GM12878 (cell line): Measurements from ENCODE around the gene MKX.

ENCODE experiments used
- FOXM1 ChIP-seq: IDR thresholded peaks from 2 replicates; pipeline ENCODE4 v1.6.1; 2012; ENCODE audit warnings: low read depth, mild to moderate bottlenecking, inconsistent platforms, low read length, moderate library complexity
- MYC ChIP-seq: IDR thresholded peaks from 2 replicates; pipeline ENCODE4 v1.6.1; 2011; ENCODE audit warnings: mild to moderate bottlenecking, low read length, moderate library complexity, inconsistent platforms; ENCODE audit not compliant: insufficient read depth, insufficient replicate concordance, insufficient read length, severe bottlenecking
- NR2F1 ChIP-seq: fragments of 450-650 bp; conservative IDR thresholded peaks from 2 replicates; pipeline ENCODE4 v1.6.1; 2017; ENCODE audit warnings: mild to moderate bottlenecking
- POLR2A ChIP-seq: IDR thresholded peaks from 2 replicates; pipeline ENCODE4 v1.6.1; 2011; ENCODE audit warnings: low read depth, mild to moderate bottlenecking, low read length
- TAF1 ChIP-seq: IDR thresholded peaks from 2 replicates; pipeline ENCODE4 v1.6.1; 2011; ENCODE audit warnings: mild to moderate bottlenecking, low read depth, low read length, borderline replicate concordance
- TBL1XR1 ChIP-seq: IDR thresholded peaks from 2 replicates; pipeline ENCODE4 v1.6.1; 2012; ENCODE audit warnings: low read depth, low read length, improper control_type of control experiment

- TF ChIP-seq TBL1XR1 (no peak), MYC (no peak), TAF1 (no peak), NR2F1 (no peak), POLR2A (no peak), FOXM1 (no peak)
Measured at GRCh38 chr10:27637601-27638000, 108.0 kb downstream of the MKX start.
